Superior temporal gyrus (tissue), 1 donor: Measurements from ENCODE around the gene TMEM185A.
"Not testable (repeated sequence)": the region's sequence is repeated elsewhere in the genome, so short reads cannot be mapped to it uniquely, and the experiment has no call there.

Experiments
- DNase-seq: peaks from one replicate; pipeline ENCODE4 v3.0.0-alpha.2; 2016; ENCODE audit errors: extremely low spot score

Gene TMEM185A

DNA sequence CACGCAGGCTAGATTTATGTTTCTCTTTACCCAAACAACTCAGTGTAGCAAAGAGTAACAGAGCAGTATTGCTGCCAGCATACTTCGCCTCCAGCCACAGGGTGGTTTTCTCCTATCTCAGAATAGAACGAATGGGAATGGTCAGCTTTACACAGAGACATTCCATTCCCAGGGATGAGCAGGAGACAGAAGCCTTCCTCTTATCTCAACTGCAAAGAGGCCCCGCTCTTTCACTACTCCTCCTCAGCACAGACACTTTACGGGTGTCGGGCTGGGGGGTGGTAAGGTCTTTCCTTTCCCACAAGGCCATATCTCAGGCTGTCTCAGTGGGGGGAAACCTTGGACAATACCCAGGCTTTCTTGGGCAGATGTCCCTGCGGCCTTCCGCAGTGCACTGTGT, 4.8 kb downstream of the TMEM185A start:
- not testable (repeated sequence) for DNase-seq

DNA sequence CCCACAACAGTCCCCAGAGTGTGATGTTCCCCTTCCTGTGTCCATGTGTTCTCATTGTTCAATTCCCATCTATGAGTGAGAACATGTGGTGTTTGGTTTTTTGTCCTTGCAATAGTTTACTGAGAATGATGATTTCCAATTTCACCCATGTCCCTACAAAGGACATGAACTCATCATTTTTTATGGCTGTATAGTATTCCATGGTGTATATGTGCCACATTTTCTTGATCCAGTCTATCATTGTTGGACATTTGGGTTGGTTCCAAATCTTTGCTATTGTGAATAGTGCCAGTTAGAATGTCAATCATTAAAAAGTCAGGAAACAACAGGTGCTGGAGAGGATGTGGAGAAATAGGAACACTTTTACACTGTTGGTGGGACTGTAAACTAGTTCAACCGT, 11.9 kb downstream of the TMEM185A start:
- DNase-seq = not testable (repeated sequence)

DNA sequence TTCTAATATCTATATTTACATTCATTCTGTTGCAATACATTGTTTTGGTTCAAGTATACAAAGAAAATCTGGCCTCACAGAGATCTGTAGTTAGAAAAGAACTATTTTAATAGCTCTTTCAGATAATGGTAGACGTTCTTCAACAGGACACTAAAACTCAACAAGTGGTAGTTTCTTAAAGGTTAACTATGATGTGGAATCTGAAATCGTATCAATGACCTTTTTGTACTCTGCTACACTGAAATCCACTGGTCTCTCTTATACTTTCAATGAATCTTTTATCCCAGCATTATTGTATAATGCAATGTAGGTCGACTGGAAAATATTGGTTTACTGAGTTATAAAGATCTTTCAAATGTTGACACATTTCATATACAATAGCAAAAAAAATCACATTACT, 12.7 kb downstream of the TMEM185A start:
- DNase-seq = no peak

DNA sequence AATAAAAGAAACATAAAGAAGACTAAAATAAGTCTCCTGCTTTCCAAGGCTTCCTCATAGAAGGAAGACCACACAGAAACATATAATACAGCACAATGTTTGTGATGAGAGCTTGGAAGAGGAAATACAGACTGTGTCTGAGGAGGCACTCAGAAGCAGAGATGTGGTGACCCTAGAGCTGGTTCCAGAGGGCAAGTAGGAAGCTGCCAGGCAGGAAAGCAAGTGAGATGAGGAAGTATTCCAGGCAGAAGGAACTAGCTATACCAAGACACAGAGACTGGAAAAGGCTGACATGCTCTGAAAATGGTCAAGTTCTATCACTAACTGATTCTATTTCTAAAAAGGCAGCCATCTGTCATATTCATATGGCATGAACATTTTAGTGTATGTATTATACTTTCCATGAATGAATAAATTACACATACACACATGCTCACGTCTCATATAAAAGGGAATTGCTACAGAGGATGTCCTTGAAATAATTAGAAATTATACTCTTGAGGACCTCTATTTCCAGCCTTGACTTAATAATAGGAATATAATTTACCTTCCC, 19.9 kb downstream of the TMEM185A start:
- DNase-seq = no peak

DNA sequence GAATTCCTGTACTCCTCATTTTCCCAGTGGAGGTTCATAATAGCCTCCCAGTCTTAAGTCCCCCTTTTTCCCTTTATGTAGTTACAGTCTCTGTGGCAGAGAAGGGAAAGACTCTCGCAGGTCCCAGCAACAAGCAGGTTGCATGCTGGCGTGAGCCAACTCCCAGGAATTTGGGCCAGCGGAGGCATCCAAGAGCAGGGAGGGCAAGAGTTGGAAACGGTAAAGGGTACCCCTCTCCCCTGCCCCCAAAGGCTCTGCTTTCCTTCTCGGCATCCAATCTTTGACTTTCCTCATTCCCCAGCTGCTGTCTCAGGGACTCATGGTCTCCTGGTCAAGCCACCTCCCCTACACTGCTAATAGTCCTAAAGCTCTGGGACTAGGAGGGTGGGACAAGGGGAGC, 21.1 kb downstream of the TMEM185A start:
- DNase-seq = no peak

DNA sequence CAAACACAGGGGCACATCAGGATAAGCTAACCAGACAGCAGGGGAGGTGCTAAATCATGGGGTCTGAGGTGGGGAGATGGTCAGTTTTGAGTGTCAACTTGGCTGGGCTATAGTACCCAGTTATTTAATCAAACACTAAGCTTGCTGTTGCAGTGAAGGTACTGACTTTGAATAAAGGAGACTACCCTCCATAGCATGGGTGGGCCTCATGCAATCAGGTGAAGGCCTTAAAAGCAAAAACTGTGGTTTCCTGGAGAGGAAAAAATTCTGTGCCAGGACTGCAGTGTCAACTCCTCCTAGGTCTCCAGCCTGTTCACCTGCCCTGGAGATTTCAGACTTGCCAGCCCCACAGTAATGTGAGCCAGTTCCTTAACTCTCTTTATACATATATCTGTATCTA, 23.9 kb downstream of the TMEM185A start:
- DNase-seq = no peak

DNA sequence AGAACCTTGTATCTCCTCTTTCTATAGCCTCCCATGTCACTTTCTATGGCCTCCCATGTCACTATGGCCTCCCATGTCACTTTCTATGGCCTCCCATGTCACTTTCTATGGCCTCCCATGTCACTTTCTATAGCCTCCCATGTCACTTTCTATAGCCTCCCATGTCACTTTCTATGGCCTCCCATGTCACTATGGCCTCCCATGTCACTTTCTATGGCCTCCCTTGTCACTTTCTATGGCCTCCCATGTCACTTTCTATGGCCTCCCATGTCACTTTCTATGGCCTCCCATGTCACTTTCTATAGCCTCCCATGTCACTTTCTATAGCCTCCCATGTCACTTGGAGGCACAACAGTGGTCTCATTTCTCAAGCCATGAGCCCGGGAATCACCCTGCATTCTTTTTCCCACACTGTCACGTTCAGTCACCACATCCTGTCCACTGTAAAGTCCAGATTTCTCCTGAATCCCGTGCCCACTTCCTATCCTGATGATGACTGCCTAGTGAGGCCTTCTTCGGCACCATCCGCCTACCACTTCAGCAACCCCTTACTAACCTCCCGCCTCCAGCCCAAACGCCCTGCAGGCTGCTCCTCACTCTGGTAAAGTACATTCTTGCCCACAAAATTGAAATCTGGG, 26.2 kb downstream of the TMEM185A start:
- not testable (repeated sequence) for DNase-seq

DNA sequence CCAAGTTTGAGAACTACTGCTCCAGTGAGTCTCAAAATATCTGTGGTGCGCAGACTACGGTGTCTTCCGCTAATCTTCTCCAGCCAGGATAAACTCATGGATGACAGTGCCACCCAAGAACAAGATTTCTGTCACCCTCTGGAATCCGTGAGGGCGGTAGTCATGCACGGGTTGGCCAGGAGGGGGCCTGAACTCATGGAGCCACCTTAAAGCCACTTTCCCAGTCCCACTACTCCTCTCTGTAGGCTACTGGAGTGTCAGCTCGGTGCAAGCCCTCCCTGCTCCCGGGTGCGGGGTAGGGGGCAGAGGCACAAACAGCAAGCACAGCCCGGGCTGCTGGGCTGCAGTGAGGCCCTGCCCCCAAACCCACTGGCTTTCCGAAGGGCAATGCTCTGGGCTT, 33.0 kb downstream of the TMEM185A start:
- not testable (repeated sequence) for DNase-seq

DNA sequence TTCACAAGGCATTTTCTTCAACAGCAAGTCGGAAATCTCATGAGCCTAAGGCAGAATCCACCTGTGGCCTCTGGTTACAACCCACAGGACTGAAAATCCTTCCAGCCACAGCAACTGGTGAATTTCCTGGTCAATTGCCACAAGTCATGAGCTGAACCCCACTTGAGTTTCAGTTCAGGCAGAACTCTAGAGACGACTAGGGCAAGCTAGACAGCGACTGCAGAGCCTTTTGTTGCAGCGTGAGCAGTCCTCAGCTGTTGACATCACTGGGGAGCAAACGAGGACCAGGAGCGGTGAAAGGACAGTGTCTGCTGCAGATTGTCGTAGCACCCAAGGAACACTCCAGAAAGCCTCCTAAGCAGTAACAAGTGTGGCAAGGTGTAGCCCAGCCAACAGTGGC, 35.6 kb downstream of the TMEM185A start:
- DNase-seq = not testable (repeated sequence)

DNA sequence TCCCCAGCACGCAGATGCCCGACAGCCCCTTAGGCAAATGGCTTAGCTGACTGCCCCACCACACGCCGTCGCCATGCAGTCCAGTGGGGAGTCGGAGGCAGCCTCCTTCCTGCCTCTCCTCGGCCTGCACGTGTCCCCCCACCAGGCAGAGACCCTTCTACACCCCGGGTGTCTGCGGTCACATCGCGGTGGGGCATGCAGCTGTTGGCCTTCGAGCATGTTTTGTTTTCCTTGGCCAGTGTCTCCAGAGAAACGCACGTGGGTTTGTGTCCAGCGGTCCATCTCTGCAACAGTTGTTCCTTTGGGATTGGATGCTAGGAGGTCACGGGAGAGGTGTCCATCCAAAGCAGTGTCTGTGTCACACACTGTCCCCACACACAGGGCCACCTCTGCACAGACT, 36.4 kb downstream of the TMEM185A start, which contains the start of gene HSFX2:
Gene HSFX2 (minus strand): TSS at position 101 of the 400 bp plus-strand sequence. CDS start 614 bp downstream, outside the sequence.
- not testable (repeated sequence) for DNase-seq

DNA sequence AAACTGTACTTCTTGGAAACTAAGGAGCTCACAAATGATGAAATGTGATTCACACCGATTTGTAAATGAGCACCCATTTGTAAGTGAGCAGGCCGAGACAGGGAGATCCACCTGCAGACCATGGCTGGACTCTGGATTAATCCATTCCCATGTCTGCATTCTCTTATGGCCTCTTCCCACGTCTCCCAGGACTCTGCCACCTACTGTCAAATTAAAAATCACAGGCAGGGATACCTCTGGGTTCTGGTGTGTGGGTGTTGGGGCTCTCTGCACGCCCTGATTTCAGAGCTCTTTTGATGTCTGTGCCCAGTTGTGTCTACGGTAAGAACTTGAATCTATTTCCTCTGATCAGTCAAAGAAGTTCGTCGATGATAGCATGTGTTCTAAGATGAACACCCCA, 40.6 kb downstream of the TMEM185A start:
- not testable (repeated sequence) for DNase-seq

DNA sequence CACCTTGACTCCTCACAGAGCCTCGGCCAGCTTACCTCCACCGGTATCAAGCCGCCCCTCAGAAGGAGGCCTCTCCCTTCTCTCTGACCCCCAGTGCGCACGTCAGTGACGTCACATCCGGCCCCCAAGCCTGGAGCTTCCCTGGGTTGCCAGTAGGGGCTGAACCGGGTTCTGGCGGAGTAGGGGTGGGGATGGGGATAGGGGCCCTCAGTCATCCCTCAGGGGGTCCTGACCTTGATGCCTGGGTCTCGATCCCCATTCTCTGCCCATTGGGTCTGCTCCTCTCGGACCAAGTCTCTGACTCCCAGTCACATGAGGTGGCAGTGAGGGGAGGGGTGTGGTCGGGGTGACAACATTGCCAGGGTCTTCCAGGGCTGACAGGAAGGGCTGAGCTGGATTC, 44.2 kb downstream of the TMEM185A start, which contains the start of gene MAGEA9B:
Gene MAGEA9B (minus strand): TSS at position 101 of the 400 bp plus-strand sequence. CDS start 4,280 bp downstream, outside the sequence.
- not testable (repeated sequence) for DNase-seq

DNA sequence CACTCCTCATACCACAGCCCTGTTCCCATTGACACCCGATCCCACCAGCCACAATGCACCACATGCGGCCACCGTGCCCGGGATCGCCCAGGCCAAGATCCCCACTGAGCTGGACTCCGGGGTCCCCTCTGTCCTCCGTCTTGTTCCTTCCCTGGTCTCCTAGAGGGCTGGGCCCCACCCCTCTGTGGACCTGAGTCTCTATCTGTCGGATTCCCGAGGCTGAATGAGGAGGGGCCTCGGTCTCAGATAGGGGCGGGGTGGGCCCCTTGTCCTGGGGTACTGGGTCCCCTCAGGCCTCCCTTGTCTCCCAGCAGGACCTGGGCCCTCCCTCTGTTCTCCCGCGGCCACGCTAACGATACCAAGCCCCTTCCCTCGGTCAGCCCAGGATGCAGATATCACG, 46.0 kb downstream of the TMEM185A start:
- not testable (repeated sequence) for DNase-seq

DNA sequence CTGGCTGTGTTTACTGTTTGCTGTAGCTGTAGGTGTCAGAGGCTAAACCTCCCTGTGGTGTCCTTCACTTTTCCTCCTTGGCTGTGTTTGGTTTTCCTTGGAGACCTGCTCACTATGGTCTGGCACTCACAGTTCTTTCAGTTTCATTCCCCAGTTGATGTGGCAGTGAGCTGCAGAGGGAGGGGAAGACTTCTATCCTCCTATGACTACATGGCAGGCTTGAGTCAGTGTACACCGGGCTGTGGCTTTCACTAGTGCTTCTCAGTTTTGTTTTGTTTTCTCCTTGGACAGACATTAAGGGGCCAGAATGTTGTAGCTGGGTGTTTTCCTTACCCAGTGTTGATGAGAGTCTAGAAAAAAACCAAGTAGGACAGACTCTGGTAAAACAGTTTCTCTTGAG, 58.1 kb downstream of the TMEM185A start:
- not testable (repeated sequence) for DNase-seq

DNA sequence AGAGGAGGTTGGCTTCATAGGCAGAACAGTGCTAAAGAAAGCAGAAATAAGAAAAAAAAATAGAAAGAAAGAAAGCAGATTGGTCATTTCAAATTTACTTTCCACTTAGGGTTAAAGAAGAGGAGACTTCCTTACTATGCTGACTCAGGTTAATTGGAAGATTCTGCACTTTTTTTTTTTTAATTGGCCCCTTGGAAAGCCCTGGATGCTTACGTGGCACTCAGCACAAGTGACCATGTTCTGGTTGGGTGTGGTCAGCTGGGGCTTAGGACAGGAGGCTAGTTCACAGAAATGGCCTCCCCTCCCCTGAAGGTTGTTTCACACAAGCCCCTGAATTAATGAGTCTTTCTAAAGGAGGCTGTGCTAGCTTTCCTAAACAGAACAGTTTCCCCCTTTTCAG, 58.8 kb downstream of the TMEM185A start:
- DNase-seq = no peak

DNA sequence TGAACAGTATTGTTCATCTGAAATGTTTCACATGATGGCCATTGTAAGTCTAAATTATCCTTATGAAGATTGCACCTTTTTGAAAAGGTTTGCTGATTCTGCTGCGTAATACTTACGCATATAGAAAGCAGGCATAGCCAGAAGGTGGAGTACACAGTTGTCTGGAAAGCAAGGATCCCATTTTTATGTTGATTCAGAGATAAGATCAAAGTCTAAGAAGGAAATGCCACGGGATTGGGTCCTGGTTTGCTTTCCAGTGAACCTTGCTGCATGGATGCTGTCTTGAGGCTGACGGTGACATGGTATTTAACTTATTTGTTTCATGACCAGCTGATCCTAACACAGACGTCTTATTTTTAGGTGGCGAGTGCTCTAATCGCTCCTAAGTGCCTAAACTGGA, 59.8 kb downstream of the TMEM185A start:
- no peak for DNase-seq

DNA sequence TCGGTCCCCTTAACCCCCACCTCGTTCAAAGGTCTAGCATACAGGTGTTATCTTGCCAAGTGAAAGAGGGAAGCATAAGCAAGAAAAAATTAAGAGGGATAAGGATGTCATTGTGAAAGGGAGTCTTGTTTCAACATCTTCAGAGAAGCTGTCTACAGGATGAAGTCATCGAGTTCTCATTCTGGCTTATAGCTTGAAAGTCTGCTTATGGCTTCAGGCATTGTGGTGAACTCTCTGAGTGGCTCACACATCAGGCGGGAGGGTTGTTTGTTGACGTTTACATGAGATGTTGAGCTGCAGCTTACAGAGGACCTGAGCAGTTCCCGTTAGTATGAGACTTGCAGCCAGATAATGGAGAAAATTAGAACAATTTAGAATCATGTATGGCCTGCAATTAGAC, 60.9 kb downstream of the TMEM185A start:
- no peak for DNase-seq

DNA sequence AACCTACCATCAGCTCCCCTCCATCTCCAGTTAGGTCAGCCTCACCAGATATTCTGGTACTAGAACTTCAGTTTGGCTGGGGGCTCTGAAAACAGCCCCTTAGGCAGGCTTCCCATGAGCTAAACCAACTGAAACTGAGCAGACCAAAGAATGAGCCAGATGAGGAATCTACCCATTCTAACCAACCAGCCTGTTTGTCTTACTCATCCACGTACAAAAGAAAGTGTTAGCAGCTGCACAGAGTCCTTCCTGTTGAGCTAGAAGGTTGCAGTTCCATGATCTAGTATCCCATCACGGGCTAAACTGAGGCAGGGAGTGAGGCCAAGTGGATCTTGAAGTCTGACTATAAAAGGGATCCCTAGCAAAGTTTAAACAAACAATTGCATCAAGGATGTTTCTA, 61.8 kb downstream of the TMEM185A start:
- no peak for DNase-seq

DNA sequence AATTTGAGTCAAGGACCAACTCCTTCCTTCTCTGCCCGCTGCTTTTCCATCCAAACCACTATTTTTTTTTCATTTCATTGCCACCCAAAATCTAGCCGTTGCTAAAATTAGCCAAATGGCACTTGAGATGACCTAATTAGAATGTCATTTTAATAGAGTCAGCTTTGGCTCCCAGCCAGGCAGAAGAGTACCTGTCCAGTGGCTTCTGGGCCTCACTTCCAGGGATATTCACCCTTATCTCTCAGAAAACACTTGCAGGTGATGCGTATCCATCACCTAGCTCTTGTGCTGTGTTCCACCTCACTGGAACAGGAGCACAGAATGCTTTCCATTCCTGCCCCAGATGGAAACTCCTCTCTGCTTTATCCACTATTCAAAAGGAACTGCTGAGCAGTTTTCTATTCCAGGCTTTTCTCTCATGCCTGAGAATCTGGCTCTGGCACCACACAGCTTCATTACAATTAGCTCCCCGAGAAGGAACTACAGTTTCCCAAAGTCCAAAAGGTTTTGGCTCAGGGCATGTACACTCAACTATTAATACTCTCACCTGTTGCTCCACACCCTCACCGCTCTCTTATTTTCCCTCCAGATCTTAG, 62.8 kb downstream of the TMEM185A start:
- DNase-seq = no peak

DNA sequence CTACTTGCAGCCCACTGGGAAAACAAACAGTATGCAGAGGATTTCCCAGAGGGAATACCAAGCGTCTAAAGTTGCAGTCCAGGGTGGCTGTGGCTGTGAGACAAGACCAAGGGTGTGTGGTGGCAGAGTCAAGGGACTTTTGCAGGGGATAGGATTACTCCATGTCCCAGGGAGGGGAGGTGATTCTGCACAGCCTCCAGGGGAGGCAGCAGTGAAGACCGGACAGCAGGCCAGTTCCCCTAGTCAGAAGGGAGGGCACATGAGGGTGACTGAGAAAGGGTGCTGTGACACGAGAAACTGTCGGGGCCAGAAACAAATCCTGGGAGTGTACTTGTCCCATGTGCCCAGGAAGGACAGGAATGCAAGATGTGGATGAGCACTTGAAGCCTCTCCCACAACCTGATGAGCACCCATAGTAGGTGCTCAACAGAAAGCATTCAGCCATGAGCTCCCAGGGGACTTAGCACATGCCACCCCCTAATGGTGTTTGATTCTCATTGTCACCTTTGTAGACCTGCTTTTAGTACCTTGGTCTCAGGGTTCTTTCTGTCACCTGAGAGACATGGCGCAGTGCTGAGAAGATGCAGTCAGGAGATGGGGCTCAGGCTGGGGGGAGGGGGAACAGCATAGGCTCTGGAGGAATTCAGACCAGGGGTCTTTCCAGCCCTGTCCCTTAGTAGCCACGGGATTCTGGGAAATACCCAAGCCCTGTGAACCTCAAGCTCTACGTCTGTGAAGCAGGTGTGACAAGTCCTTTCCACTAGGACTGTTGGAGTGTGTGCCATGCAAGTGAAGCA, 63.8 kb downstream of the TMEM185A start:
- no peak for DNase-seq

DNA sequence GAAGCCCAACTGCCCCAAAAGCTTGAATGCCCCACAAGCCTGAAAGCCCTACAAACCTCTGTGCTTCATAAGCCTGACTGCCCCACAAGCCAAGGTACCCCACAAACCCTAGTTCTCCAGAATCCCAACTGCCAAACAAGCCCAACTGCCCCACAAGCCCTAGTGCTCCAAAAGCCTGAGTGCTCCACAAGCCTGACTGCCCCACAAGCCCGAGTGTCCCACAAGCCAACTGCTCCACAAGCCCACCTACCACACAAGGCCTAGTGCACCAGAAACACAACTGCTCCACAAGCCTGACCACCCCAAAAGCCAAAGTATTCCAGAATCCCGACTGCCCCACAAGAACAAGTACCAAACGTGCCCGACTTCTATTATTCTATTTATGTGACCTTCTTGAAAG, 68.2 kb downstream of the TMEM185A start:
- DNase-seq = no peak

DNA sequence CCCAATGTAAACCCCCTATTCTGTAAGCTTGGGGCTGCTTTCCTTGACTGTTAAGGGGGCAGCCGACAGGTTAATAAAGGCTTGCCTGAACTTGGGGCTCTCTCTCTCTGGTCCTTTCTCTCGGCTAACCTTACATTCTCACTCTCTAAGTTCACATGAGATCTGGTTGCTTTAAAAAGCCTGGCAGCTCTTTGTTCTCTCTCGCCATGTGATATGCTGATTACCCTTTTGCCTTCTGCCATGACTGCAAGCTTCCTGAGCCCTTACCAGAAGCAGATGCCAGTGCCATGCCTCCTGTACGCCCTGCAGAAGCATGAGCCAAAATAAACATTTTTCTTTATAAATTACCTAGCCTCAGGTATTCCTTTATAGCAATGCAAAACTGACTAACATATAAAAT, 76.3 kb downstream of the TMEM185A start:
- DNase-seq = not testable (repeated sequence)

DNA sequence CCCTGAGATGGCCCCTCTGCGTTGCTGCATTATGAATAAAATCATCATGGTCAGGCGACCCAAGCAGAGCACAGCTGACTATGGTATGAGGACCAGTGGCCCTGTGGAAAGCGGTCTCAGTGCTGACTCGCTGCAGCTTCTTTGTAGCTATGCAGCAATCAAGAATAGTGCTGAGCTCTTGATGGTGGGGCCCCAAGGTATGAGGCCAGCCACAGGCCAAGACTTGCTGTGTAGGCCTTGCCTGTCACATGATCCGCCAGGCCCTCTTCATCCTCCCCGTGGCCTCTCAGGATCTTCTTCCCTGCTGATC, 79.7 kb downstream of the TMEM185A start:
- not testable (repeated sequence) for DNase-seq
